Activated T-cell treated with anti-CD3 and anti-CD28 coated beads, Interleukin-2, amount 50 U/mL, for 24 hours (primary cell): ENCODE results near the gene MARCKSL1.
A peak's percentile ranks its signal among the peaks of the same experiment; 100 is the strongest.

Experiments used
- DNase-seq: peaks from one replicate; pipeline ENCODE4 v3.0.0-alpha.2; 2020
- H3K27ac Mint-ChIP-seq: 2 replicates; pipeline ENCODE4 v1.8.0; 2020; ENCODE audit warnings: mild to moderate bottlenecking, mixed read lengths
- H3K27me3 Mint-ChIP-seq: 2 replicates; pipeline ENCODE4 v1.8.0; 2020; ENCODE audit warnings: mixed read lengths
- H3K36me3 Mint-ChIP-seq: 2 replicates; pipeline ENCODE4 v1.8.0; 2020; ENCODE audit warnings: low read depth, mixed read lengths
- H3K4me1 Mint-ChIP-seq: 2 replicates; pipeline ENCODE4 v1.8.0; 2020; ENCODE audit warnings: low read depth, mixed read lengths
- H3K4me3 Mint-ChIP-seq: 2 replicates; pipeline ENCODE4 v1.8.0; 2020; ENCODE audit warnings: mild to moderate bottlenecking, moderate library complexity, mixed read lengths
- H3K9me3 Mint-ChIP-seq: 2 replicates; pipeline ENCODE4 v1.8.0; 2020; ENCODE audit warnings: mixed read lengths

MARCKSL1 gene

GRCh38 chr1:32331549-32331948, 4.5 kb downstream of the MARCKSL1 start:
- Mint-ChIP-seq H3K36me3 (peaks cover 82% of the 10 kb centered on the region), H3K4me3 (no peak overlapping the region), H3K27me3 (no peaks in the 10 kb centered on the region), H3K4me1 (peaks cover 23% of the 10 kb centered on the region), H3K27ac (peak overlapping the region; percentile 66), H3K9me3 (no peaks in the 10 kb centered on the region)
- DNase-seq, result no peak

- H3K27me3 Mint-ChIP-seq, result no peaks in the 10 kb centered on the region
- H3K27ac Mint-ChIP-seq, result peak overlapping the region; percentile 13
- no peaks in the 10 kb centered on the region for H3K9me3 Mint-ChIP-seq
- DNase-seq, result no peak
- H3K4me3 Mint-ChIP-seq, result no peak overlapping the region
- H3K4me1 Mint-ChIP-seq, result peaks cover 23% of the 10 kb centered on the region
- peaks cover 89% of the 10 kb centered on the region for H3K36me3 Mint-ChIP-seq
These were observed 5.4 kb downstream of the MARCKSL1 start for GRCh38 chr1:32330558-32331151.

GRCh38 chr1:32329931-32330466, 6.0 kb downstream of the MARCKSL1 start:
- Mint-ChIP-seq H3K4me1 (peaks cover 22% of the 10 kb centered on the region), H3K36me3 (peaks cover 96% of the 10 kb centered on the region), H3K27ac (peak overlapping the region; percentile 84), H3K27me3 (no peaks in the 10 kb centered on the region), H3K9me3 (no peaks in the 10 kb centered on the region), H3K4me3 (no peak overlapping the region)
- no peak for DNase-seq

GRCh38 chr1:32327204-32327603, 8.8 kb downstream of the MARCKSL1 start:
- Mint-ChIP-seq H3K4me3 (no peak overlapping the region), H3K27me3 (no peaks in the 10 kb centered on the region), H3K9me3 (no peaks in the 10 kb centered on the region), H3K36me3 (peaks cover 92% of the 10 kb centered on the region), H3K4me1 (peaks cover 22% of the 10 kb centered on the region), H3K27ac (no peak overlapping the region)
- DNase-seq, result no peak

- Mint-ChIP-seq H3K4me3 (no peak overlapping the region), H3K9me3 (no peaks in the 10 kb centered on the region), H3K36me3 (peaks cover 82% of the 10 kb centered on the region), H3K27me3 (no peaks in the 10 kb centered on the region), H3K27ac (peak overlapping the region; percentile 86), H3K4me1 (peaks cover 40% of the 10 kb centered on the region)
- DNase-seq, result no peak
These were observed 14.2 kb downstream of the MARCKSL1 start for GRCh38 chr1:32321712-32322291.

GRCh38 chr1:32318127-32318869, 17.7 kb downstream of the MARCKSL1 start:
- Mint-ChIP-seq H3K27ac (no peak overlapping the region), H3K9me3 (no peaks in the 10 kb centered on the region), H3K4me3 (no peak overlapping the region), H3K4me1 (peaks cover 43% of the 10 kb centered on the region), H3K27me3 (no peaks in the 10 kb centered on the region), H3K36me3 (peaks cover 68% of the 10 kb centered on the region)
- DNase-seq, result no peak

- DNase-seq, result no peak
- H3K27me3 Mint-ChIP-seq, result no peaks in the 10 kb centered on the region
- peaks cover 59% of the 10 kb centered on the region for H3K36me3 Mint-ChIP-seq
- no peak overlapping the region for H3K4me3 Mint-ChIP-seq
- peak overlapping the region; percentile 71 for H3K27ac Mint-ChIP-seq
- H3K9me3 Mint-ChIP-seq, result no peaks in the 10 kb centered on the region
- peaks cover 35% of the 10 kb centered on the region for H3K4me1 Mint-ChIP-seq
These were observed 19.1 kb downstream of the MARCKSL1 start for GRCh38 chr1:32316903-32317277.

GRCh38 chr1:32311709-32312393, 24.2 kb downstream of the MARCKSL1 start:
- no peak for DNase-seq
- Mint-ChIP-seq H3K9me3 (no peaks in the 10 kb centered on the region), H3K4me3 (no peak overlapping the region), H3K27ac (peak overlapping the region; percentile 58), H3K27me3 (no peaks in the 10 kb centered on the region), H3K4me1 (peaks cover 57% of the 10 kb centered on the region), H3K36me3 (peaks cover 47% of the 10 kb centered on the region)

GRCh38 chr1:32309960-32310359, 26.1 kb downstream of the MARCKSL1 start:
- Mint-ChIP-seq H3K27ac (peak overlapping the region; percentile 68), H3K36me3 (peaks cover 57% of the 10 kb centered on the region), H3K4me1 (peaks cover 64% of the 10 kb centered on the region), H3K9me3 (no peaks in the 10 kb centered on the region), H3K4me3 (no peak overlapping the region), H3K27me3 (no peaks in the 10 kb centered on the region)
- DNase-seq, result no peak

GRCh38 chr1:32307324-32307723, 28.7 kb downstream of the MARCKSL1 start:
- no peaks in the 10 kb centered on the region for H3K9me3 Mint-ChIP-seq
- peaks cover 63% of the 10 kb centered on the region for H3K4me1 Mint-ChIP-seq
- H3K36me3 Mint-ChIP-seq, result peaks cover 72% of the 10 kb centered on the region
- H3K27ac Mint-ChIP-seq, result peak overlapping the region; percentile 3
- no peak overlapping the region for H3K4me3 Mint-ChIP-seq
- H3K27me3 Mint-ChIP-seq, result no peaks in the 10 kb centered on the region
- no peak for DNase-seq

GRCh38 chr1:32305310-32305709, 30.7 kb downstream of the MARCKSL1 start:
- peaks cover 62% of the 10 kb centered on the region for H3K4me1 Mint-ChIP-seq

GRCh38 chr1:32303997-32304622, 31.9 kb downstream of the MARCKSL1 start:
- peak overlapping the region; percentile 2 for H3K27ac Mint-ChIP-seq
- H3K4me3 Mint-ChIP-seq, result no peak overlapping the region
- H3K4me1 Mint-ChIP-seq, result peaks cover 59% of the 10 kb centered on the region
- H3K36me3 Mint-ChIP-seq, result peaks cover 86% of the 10 kb centered on the region
- H3K27me3 Mint-ChIP-seq, result no peaks in the 10 kb centered on the region
- no peaks in the 10 kb centered on the region for H3K9me3 Mint-ChIP-seq
- no peak for DNase-seq

More at GRCh38 chr1:32305310-32305709, 30.7 kb downstream of the MARCKSL1 start:
- DNase-seq, result no peak
- H3K27me3 Mint-ChIP-seq, result no peaks in the 10 kb centered on the region
- peaks cover 86% of the 10 kb centered on the region for H3K36me3 Mint-ChIP-seq
- no peak overlapping the region for H3K27ac Mint-ChIP-seq
- no peaks in the 10 kb centered on the region for H3K9me3 Mint-ChIP-seq
- no peak overlapping the region for H3K4me3 Mint-ChIP-seq

- peaks cover 58% of the 10 kb centered on the region for H3K4me1 Mint-ChIP-seq
- H3K4me3 Mint-ChIP-seq, result no peak overlapping the region
- H3K36me3 Mint-ChIP-seq, result peaks cover 84% of the 10 kb centered on the region
- H3K9me3 Mint-ChIP-seq, result no peaks in the 10 kb centered on the region
- DNase-seq, result no peak
- no peak overlapping the region for H3K27ac Mint-ChIP-seq
- H3K27me3 Mint-ChIP-seq, result no peaks in the 10 kb centered on the region
These were observed 32.7 kb downstream of the MARCKSL1 start for GRCh38 chr1:32303358-32303757.

GRCh38 chr1:32299327-32299726, 36.7 kb downstream of the MARCKSL1 start:
- Mint-ChIP-seq H3K27ac (peak overlapping the region; percentile 8), H3K27me3 (no peaks in the 10 kb centered on the region), H3K9me3 (no peaks in the 10 kb centered on the region), H3K4me3 (no peak overlapping the region), H3K4me1 (peaks cover 63% of the 10 kb centered on the region), H3K36me3 (peaks cover 85% of the 10 kb centered on the region)
- DNase-seq, result no peak
